Vagina (tissue), 2 donors: Measurements from ENCODE around the gene STK10. TPM values are rescaled to one million over a fixed set of nuclear protein-coding genes. Genes with fewer than 3 reads are reported as not detected.

Experiments
- DNase-seq, 2 donors: peaks; one replicate each; pipeline ENCODE4 v3.0.0-alpha.2; 2017; ENCODE audit errors: extremely low spot score in 2 of 2
- H3K27ac ChIP-seq: fragments of 200-600 bp; sonication (generic); one replicate; pipeline ENCODE4 v1.5.1; 2019
- H3K27me3 ChIP-seq: fragments of 200-600 bp; sonication (generic); one replicate; pipeline ENCODE4 v1.5.1; 2019
- H3K36me3 ChIP-seq, 2 donors: fragments of 200-600 bp; sonication (generic); one replicate each; pipeline ENCODE4 v1.5.1; 2017 to 2019
- H3K4me1 ChIP-seq: fragments of 200-600 bp; sonication (generic); one replicate; pipeline ENCODE4 v1.5.1; 2019
- H3K4me3 ChIP-seq, 2 donors: fragments of 200-600 bp; sonication (generic); 1 replicate in 1 of 2; 2 replicates in 1 of 2; pipeline ENCODE4 v1.5.1; 2016 to 2019
- H3K9me3 ChIP-seq: fragments of 200-600 bp; sonication (generic); one replicate; pipeline ENCODE4 v1.5.1; 2019
- CTCF ChIP-seq, 3 experiments: fragments of 450-650 bp in 2 of 3; fragments of 200-600 bp in 1 of 3; sonication (generic) in 1 of 3; IDR thresholded peaks; one replicate each; pipeline ENCODE4 v1.5.1; 2017 to 2019; ENCODE audit warnings: antibody characterized with exemption in 3 of 3, mild to moderate bottlenecking in 2 of 3, moderate library complexity in 2 of 3
- POLR2A ChIP-seq, 2 donors: fragments of 450-650 bp; IDR thresholded peaks; one replicate each; pipeline ENCODE4 v1.6.1; 2017; ENCODE audit warnings: antibody characterized with exemption in 2 of 2, mild to moderate bottlenecking in 2 of 2, moderate library complexity in 2 of 2
- POLR2AphosphoS5 ChIP-seq, 2 donors: sonication (generic); formaldehyde crosslinking; IDR thresholded peaks; one replicate each; pipeline ENCODE4 v1.9.0; 2017; ENCODE audit warnings: antibody characterized with exemption in 2 of 2, mild to moderate bottlenecking in 2 of 2, low read depth in 1 of 2; ENCODE audit not compliant: insufficient read depth in 1 of 2
- intact Hi-C: fragments of 100-400 bp; cut with DNase I; formaldehyde crosslinking; loops from one replicate; pipeline ENCODE4 v1.15.1; 2023
- total RNA-seq: library from RNA; depleted of rRNA; stranded (reverse); fragments of >200 nt; gene quantifications from one replicate; pipeline ENCODE4 v1.2.3, GENCODE V29; 2016

Gene STK10
- total RNA-seq, 1 donor from 2014 or later = 33.9 TPM

DNA sequence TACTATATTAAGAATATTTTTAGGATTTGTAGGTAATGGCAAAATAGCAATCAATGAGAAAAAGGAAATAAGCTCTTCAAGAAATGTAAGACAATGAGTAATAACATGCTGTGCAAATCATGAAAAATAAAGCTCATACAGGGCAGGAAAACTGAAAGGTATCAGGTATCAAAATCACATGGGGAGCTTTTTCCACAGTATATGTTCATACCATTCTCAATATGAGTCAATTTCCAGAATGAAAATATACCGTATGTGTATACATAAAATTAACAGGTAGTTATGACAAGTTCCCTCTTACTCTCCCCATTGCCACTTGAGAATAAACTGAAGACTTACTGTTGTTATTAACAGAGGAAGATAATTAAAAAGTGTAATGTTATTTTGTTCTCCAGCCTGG, 41.9 kb upstream of the STK10 start:
- no peaks in the 10 kb centered on the region for H3K9me3 ChIP-seq
- H3K4me3 ChIP-seq = no peak overlapping the region
- intact Hi-C loops = no loop called here
- H3K27me3 ChIP-seq = no peaks in the 10 kb centered on the region
- TF ChIP-seq POLR2A (IDR thresholded peaks at IDR 0.05) = no peak
- no peak for TF ChIP-seq POLR2AphosphoS5 (IDR thresholded peaks at IDR 0.05; ENCODE audit: insufficient read depth in 1 of 2, low read depth in 1 of 2)
- TF ChIP-seq CTCF (IDR thresholded peaks at IDR 0.05) = no peak
- H3K4me1 ChIP-seq = no peaks in the 10 kb centered on the region
- H3K27ac ChIP-seq = no peak overlapping the region
- no peaks in the 10 kb centered on the region for H3K36me3 ChIP-seq
- no peak for DNase-seq

GRCh38 chr5:172224996-172225395, 37.0 kb upstream of the STK10 start:
- TF ChIP-seq POLR2A (IDR thresholded peaks at IDR 0.05) = no peak
- TF ChIP-seq POLR2AphosphoS5 (IDR thresholded peaks at IDR 0.05; ENCODE audit: insufficient read depth in 1 of 2, low read depth in 1 of 2) = no peak
- no peak for TF ChIP-seq CTCF (IDR thresholded peaks at IDR 0.05)
- Histone ChIP-seq H3K36me3 (peaks cover 0 to 3% of the 10 kb centered on the region in 2 donors), H3K27me3 (no peaks in the 10 kb centered on the region), H3K4me1 (no peaks in the 10 kb centered on the region), H3K9me3 (no peaks in the 10 kb centered on the region), H3K4me3 (no peak overlapping the region), H3K27ac (no peak overlapping the region)
- intact Hi-C loops = no loop called here
- no peak for DNase-seq

DNA sequence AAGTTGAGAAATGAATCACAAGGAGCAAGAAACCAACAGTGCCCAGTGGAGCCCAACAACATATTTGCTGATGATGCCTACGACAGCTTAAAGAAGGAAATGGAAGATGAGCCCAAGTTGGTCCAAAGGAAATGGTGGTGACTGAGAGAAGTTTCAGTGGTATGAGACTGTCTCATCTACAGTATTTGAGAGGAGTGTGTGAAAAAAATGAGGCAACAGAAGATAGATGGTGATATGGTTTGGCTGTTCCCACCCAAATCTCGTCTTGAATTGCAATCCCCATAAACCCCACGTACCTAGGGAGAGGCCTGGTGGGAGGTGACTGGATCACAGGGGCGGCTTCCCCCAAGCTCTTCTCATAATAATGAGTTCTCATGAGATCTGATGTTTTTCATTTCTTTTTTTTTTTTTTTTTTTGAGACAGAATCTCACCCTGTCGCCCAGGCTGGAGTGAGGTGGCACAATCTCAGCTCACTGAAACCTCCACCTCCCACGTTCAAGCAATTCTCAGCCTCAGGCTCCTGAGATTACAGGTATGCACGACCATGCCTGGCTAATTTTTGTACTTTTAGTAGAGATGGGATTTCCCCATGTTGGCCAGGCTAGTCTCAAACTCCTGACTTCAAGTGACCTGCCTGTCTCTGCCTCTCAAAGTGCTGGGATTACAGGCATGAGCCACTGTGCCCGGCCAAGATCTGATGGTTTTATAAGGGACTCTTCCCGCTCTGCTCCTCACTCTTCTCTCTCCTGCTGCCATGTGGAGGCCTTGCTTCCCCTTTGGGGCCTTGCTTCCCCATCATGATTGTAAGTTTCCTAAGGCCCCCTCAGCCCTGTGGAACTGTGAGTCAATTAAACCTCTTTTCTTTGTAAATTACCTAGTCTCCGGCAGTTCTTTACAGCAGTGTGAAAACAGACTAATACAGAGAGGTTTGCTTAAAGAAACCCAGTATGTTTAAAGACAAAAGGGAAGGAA, 36.2 kb upstream of the STK10 start:
- Histone ChIP-seq H3K9me3 (no peaks in the 10 kb centered on the region), H3K27ac (no peak overlapping the region), H3K4me1 (no peaks in the 10 kb centered on the region), H3K4me3 (no peak overlapping the region), H3K36me3 (peaks cover 0 to 3% of the 10 kb centered on the region in 2 donors), H3K27me3 (no peaks in the 10 kb centered on the region)
- DNase-seq = no peak
- no peak for TF ChIP-seq POLR2AphosphoS5 (IDR thresholded peaks at IDR 0.05; ENCODE audit: insufficient read depth in 1 of 2, low read depth in 1 of 2)
- no peak for TF ChIP-seq CTCF (IDR thresholded peaks at IDR 0.05)
- no peak for TF ChIP-seq POLR2A (IDR thresholded peaks at IDR 0.05)
- intact Hi-C loops = no loop called here

- H3K4me1 ChIP-seq = no peaks in the 10 kb centered on the region
- no peak for DNase-seq
- H3K4me3 ChIP-seq = no peak overlapping the region
- no peaks in the 10 kb centered on the region for H3K27me3 ChIP-seq
- TF ChIP-seq POLR2A (IDR thresholded peaks at IDR 0.05) (no peak), CTCF (IDR thresholded peaks at IDR 0.05) (no peak), POLR2AphosphoS5 (IDR thresholded peaks at IDR 0.05; ENCODE audit: insufficient read depth in 1 of 2, low read depth in 1 of 2) (no peak)
- no peaks in the 10 kb centered on the region for H3K9me3 ChIP-seq
- H3K27ac ChIP-seq = no peak overlapping the region
- H3K36me3 ChIP-seq = peaks cover 0 to 3% of the 10 kb centered on the region in 2 donors
- intact Hi-C loops = no loop called here
Observed at GRCh38 chr5:172219296-172219695, 31.3 kb upstream of the STK10 start.

DNA sequence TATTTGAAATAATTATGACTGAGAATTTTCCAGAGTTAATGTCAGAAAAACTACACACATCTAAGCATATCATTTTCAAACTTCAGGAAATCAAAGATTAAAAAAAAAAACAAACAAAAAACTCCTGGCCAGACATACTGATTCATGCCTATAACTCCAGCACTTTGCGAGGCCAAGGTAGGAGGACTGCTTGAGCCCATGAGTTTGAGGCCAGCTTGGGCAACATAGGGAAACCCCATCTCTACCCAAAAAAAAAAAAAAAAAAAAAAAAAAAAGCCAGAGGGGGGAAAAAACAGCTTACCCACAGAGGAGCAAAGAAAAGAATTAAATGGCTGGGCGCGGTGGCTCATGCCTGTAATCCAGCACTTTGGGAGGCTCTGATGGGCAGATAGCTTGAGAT, 28.3 kb upstream of the STK10 start:
- Histone ChIP-seq H3K9me3 (no peaks in the 10 kb centered on the region), H3K27ac (no peak overlapping the region), H3K4me3 (no peak overlapping the region), H3K36me3 (peaks cover 0 to 9% of the 10 kb centered on the region in 2 donors), H3K27me3 (no peaks in the 10 kb centered on the region), H3K4me1 (no peaks in the 10 kb centered on the region)
- TF ChIP-seq POLR2AphosphoS5 (IDR thresholded peaks at IDR 0.05; ENCODE audit: insufficient read depth in 1 of 2, low read depth in 1 of 2) (no peak), CTCF (IDR thresholded peaks at IDR 0.05) (no peak), POLR2A (IDR thresholded peaks at IDR 0.05) (no peak)
- intact Hi-C loops = no loop called here
- no peak for DNase-seq
